BLaER1 treated with 17β-estradiol and CSF1 and Interleukin-3, amounts not matched to agents 10 nM and 100 nM (cell line): ENCODE results near the gene KCNC4.
A peak's percentile ranks its signal among the peaks of the same experiment; 100 is the strongest.

Experiments
- H3K27ac ChIP-seq, 11 experiments: shearing (Covaris generic); formaldehyde crosslinking; 2 replicates each; pipeline ENCODE4 v1.8.1; 2022
- H3K27me3 ChIP-seq, 11 experiments: shearing (Covaris generic); formaldehyde crosslinking; 2 replicates each; pipeline ENCODE4 v1.8.1; 2022
- H3K36me3 ChIP-seq, 11 experiments: shearing (Covaris generic); formaldehyde crosslinking; 2 replicates each; pipeline ENCODE4 v1.8.1; 2022
- H3K4me1 ChIP-seq, 10 experiments: shearing (Covaris generic); formaldehyde crosslinking; 2 replicates each; pipeline ENCODE4 v1.8.1; 2022
- H3K4me2 ChIP-seq, 11 experiments: shearing (Covaris generic); formaldehyde crosslinking; 2 replicates each; pipeline ENCODE4 v1.8.1; 2022
- H3K4me3 ChIP-seq, 10 experiments: shearing (Covaris generic); formaldehyde crosslinking; 2 replicates each; pipeline ENCODE4 v1.8.1; 2022
- H3K9ac ChIP-seq, 11 experiments: shearing (Covaris generic); formaldehyde crosslinking; 2 replicates each; pipeline ENCODE4 v1.8.1; 2022
- H3K9me3 ChIP-seq, 11 experiments: shearing (Covaris generic); formaldehyde crosslinking; replicated peaks in 1 of 11; 2 replicates each; pipeline ENCODE4 v1.8.1; 2022
- H4K20me1 ChIP-seq, 11 experiments: shearing (Covaris generic); formaldehyde crosslinking; 2 replicates each; pipeline ENCODE4 v1.8.1; 2022
- Cebpa-rat ChIP-seq, 11 experiments: shearing (Covaris generic); IDR thresholded peaks; 2 replicates each; pipeline ENCODE4 v1.8.1; 2022

The KCNC4 gene

GRCh38 chr1:110259770-110260169, 49.7 kb downstream of the KCNC4 start:
- no peak overlapping the region for H3K4me3 ChIP-seq
- no peak overlapping the region for H3K9ac ChIP-seq
- H3K9me3 ChIP-seq, result no peaks in the 10 kb centered on the region
- no peaks in the 10 kb centered on the region for H3K27me3 ChIP-seq
- peak overlapping the region in 5 of 11 experiments; percentile 0 to 55 (median 9); a peak in 6 of 22 replicates for H3K4me2 ChIP-seq
- no peaks in the 10 kb centered on the region for H3K36me3 ChIP-seq
- H3K27ac ChIP-seq, result no peak overlapping the region
- TF ChIP-seq Cebpa-rat (IDR thresholded peaks at IDR 0.05), result no peak
- no peaks in the 10 kb centered on the region for H4K20me1 ChIP-seq
- peaks cover 7 to 21% (median 14%) of the 10 kb centered on the region in 10 experiments; a peak in 19 of 20 replicates for H3K4me1 ChIP-seq
